ENCODE results near the gene PDGFRB.

Gene PDGFRB

DNA sequence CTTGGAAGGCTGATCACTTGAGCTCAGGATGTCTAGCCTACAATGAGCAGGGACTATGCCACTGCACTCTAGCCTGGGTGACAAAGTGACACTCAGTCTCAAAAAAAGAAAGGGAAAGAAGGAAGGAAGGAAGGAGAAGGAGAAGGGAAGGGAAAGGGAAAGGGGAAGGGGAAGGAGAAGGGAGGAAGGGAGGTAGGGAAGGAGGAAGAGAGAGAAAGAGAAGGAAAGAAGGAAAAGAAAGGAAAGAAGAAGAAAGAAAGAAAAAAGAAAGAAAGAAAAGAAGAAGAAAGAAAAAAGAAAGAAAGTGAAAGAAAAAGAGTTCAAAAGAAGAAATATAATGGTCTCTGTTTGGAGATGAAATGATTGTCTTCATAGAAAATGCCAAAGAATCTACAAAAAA lies 58.5 kb downstream of the PDGFRB start:
- no peak overlapping the region for H2BK15ac ChIP-seq (ENCODE audit: low read length)
- no peak overlapping the region for H2BK5ac ChIP-seq (ENCODE audit: low read length)
- H3K4me1 ChIP-seq (ENCODE audit: control insufficient read depth in 2 of 2, insufficient read depth in 1 of 2, low read depth in 1 of 2, low read length in 2 of 2), result no peaks in the 10 kb centered on the region
- H3K4me2 ChIP-seq (ENCODE audit: insufficient read depth, low read length, poor library complexity, severe bottlenecking), result no peak overlapping the region
- no peaks in the 10 kb centered on the region for H3K36me3 ChIP-seq (replicated peaks in 1 of 2; ENCODE audit: control insufficient read depth in 2 of 2, insufficient read depth in 2 of 2, low read length in 2 of 2)
- H3K4ac ChIP-seq (ENCODE audit: low read length), result no peak overlapping the region
- no peak overlapping the region for H4K91ac ChIP-seq (ENCODE audit: low read depth, low read length, poor library complexity)
- no peak overlapping the region for H3K23ac ChIP-seq (ENCODE audit: low read depth, low read length, poor library complexity)
- H2AK5ac ChIP-seq (ENCODE audit: low read depth, low read length), result no peak overlapping the region
- no peak overlapping the region for H3K9ac ChIP-seq (ENCODE audit: low read depth, low read length, poor library complexity)
- H2AFZ ChIP-seq (ENCODE audit: low read length), result no peak overlapping the region
- no peak overlapping the region for H2BK12ac ChIP-seq (ENCODE audit: low read length)
- no peak overlapping the region for H3K27ac ChIP-seq (replicated peaks; ENCODE audit: low read length)
- no peaks in the 10 kb centered on the region for H3K79me1 ChIP-seq (ENCODE audit: low read depth, low read length)
- no peak overlapping the region for H3K4me3 ChIP-seq (ENCODE audit: low read length in 2 of 2)
- no peak overlapping the region for H3K18ac ChIP-seq (ENCODE audit: low read length)
- H3K14ac ChIP-seq (ENCODE audit: low read length), result no peak overlapping the region
- DNase-seq (ENCODE audit: low spot score), result no peak
- H3K9me3 ChIP-seq (replicated peaks in 1 of 2; ENCODE audit: control insufficient read depth in 2 of 2, insufficient read depth in 1 of 2, low read depth in 1 of 2, low read length in 2 of 2), result peaks cover 0 to 2% of the 10 kb centered on the region in 2 donors
- peaks cover 0 to 7% (median 1%) of the 10 kb centered on the region in 3 experiments for H3K27me3 ChIP-seq (ENCODE audit: control insufficient read depth in 3 of 3, insufficient read depth in 3 of 3, low read depth in 1 of 3, low read length in 3 of 3)
- no peak overlapping the region for H4K8ac ChIP-seq (ENCODE audit: low read depth, low read length)
- H2BK120ac ChIP-seq (ENCODE audit: low read depth, low read length), result no peak overlapping the region

- no CpG with 5 or more reads among the region's 3 CpGs for WGBS, 2 donors (ENCODE audit: extremely low coverage in 2 of 2, insufficient read length in 2 of 2, insufficient replicate concordance in 1 of 2)
- Histone ChIP-seq H2AFZ (ENCODE audit: low read length) (no peak overlapping the region), H3K27ac (replicated peaks; ENCODE audit: low read length) (no peak overlapping the region), H3K9ac (ENCODE audit: low read depth, low read length, poor library complexity) (no peak overlapping the region), H2BK120ac (ENCODE audit: low read depth, low read length) (no peak overlapping the region), H3K9me3 (replicated peaks in 1 of 2; ENCODE audit: control insufficient read depth in 2 of 2, insufficient read depth in 1 of 2, low read depth in 1 of 2, low read length in 2 of 2) (no peaks in the 10 kb centered on the region), H3K4ac (ENCODE audit: low read length) (no peak overlapping the region), H4K8ac (ENCODE audit: low read depth, low read length) (no peak overlapping the region), H3K36me3 (replicated peaks in 1 of 2; ENCODE audit: control insufficient read depth in 2 of 2, insufficient read depth in 2 of 2, low read length in 2 of 2) (no peaks in the 10 kb centered on the region), H2BK5ac (ENCODE audit: low read length) (no peak overlapping the region), H2AK5ac (ENCODE audit: low read depth, low read length) (no peak overlapping the region), H3K23ac (ENCODE audit: low read depth, low read length, poor library complexity) (no peak overlapping the region), H3K27me3 (ENCODE audit: control insufficient read depth in 3 of 3, insufficient read depth in 3 of 3, low read depth in 1 of 3, low read length in 3 of 3) (peaks cover 0 to 20% (median 0%) of the 10 kb centered on the region in 3 experiments), H3K4me1 (ENCODE audit: control insufficient read depth in 2 of 2, insufficient read depth in 1 of 2, low read depth in 1 of 2, low read length in 2 of 2) (no peaks in the 10 kb centered on the region), H3K14ac (ENCODE audit: low read length) (no peak overlapping the region), H4K91ac (ENCODE audit: low read depth, low read length, poor library complexity) (no peak overlapping the region), H2BK12ac (ENCODE audit: low read length) (no peak overlapping the region), H3K18ac (ENCODE audit: low read length) (no peak overlapping the region), H2BK15ac (ENCODE audit: low read length) (no peak overlapping the region), H3K79me1 (ENCODE audit: low read depth, low read length) (no peaks in the 10 kb centered on the region), H3K4me2 (ENCODE audit: insufficient read depth, low read length, poor library complexity, severe bottlenecking) (no peak overlapping the region), H3K4me3 (ENCODE audit: low read length in 2 of 2) (no peak overlapping the region)
- no peak for DNase-seq (ENCODE audit: low spot score)
Observed at GRCh38 chr5:150092159-150092787, 63.4 kb downstream of the PDGFRB start.

DNA sequence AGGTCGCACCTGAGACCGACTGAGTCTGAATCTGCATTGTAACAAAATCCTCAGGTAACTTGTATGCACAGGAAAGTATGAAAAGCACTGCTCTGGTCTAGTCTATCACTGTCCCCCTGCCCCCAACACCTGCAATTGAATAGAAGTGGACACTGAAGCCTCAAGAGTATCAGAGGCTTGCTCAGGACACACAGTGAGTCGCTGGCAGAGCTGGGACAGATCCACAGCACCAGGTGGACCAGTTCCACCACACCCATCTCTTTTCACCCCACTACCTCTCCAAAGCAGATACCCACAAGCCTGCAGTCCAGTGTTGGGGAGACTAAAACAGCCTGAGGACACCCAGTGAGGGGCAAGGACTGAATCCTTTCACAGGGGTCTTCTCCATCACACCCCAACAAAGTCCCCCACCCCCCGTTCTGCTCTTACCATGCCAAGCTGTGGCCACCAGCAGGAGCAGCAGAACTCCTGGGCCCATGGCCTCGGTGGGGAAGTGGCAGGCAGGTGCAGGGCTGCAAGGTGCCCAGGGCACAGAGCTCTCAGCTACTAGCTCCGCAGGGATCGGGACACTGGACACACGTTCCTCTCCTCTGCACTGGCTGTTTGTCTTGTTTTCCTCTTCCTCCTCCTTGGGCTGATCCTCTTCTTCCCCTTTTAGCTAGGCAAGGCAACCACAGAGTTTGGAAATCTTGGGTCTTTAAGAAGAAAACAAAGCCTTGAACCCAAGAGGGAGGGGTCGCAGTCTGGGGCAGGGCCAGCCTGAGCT lies 69.5 kb downstream of the PDGFRB start, which contains the start of gene CSF1R:
Gene CSF1R, minus strand, starts transcription at position 605 of the 766 bp plus-strand sequence. Its CDS starts 127 bp downstream, at position 478.
- no CpG with 5 or more reads among the region's 9 CpGs for WGBS, 2 donors (ENCODE audit: extremely low coverage in 2 of 2, insufficient read length in 2 of 2, insufficient replicate concordance in 1 of 2)
- peaks cover 11 to 13% of the 10 kb centered on the region in 2 donors for H3K4me1 ChIP-seq (ENCODE audit: control insufficient read depth in 2 of 2, insufficient read depth in 1 of 2, low read depth in 1 of 2, low read length in 2 of 2)
- no peak within 1 kb of the TSS for H3K14ac ChIP-seq (ENCODE audit: low read length)

DNA sequence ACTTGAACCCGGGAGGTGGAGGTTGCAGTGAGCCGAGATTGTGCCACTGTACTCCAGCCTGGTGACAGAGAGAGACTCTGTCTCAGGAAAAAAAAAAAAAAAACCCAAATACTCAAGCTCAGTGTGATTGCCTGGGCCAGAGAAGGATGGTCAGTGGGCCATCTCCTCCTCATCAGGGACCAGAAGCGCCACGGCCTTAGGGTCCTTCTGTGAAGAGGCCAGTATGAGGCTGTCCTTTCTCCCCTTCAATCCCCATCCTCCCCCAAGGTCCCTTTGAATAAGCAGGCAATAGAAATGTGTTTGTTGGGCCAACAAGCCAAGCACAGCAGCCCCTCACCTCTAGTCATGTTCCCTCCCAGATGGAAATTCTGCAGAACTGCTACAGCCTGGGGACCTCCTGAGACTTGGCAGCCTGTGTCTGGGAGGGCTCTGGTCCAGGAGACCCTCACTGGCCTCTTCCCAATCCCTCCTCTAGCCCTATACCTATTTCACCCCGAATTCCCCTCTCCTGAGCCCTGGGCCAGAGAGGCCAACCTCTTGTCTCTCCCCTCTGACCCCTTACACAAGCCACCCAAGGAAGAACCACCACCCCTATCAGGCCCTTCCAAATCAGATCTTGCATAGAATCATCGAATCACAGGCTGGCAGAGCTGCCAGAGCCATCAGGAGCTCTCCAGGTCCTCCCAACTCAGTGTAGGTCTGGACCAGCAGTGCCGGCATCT lies 70.3 kb downstream of the PDGFRB start:
- Histone ChIP-seq H3K79me1 (ENCODE audit: low read depth, low read length) (no peaks in the 10 kb centered on the region), H3K27ac (replicated peaks; ENCODE audit: low read length) (no peak overlapping the region), H3K4me1 (ENCODE audit: control insufficient read depth in 2 of 2, insufficient read depth in 1 of 2, low read depth in 1 of 2, low read length in 2 of 2) (peaks cover 11 to 15% of the 10 kb centered on the region in 2 donors), H3K36me3 (replicated peaks in 1 of 2; ENCODE audit: control insufficient read depth in 2 of 2, insufficient read depth in 2 of 2, low read length in 2 of 2) (no peaks in the 10 kb centered on the region), H4K91ac (ENCODE audit: low read depth, low read length, poor library complexity) (no peak overlapping the region), H2BK12ac (ENCODE audit: low read length) (no peak overlapping the region), H2BK5ac (ENCODE audit: low read length) (no peak overlapping the region), H2BK120ac (ENCODE audit: low read depth, low read length) (no peak overlapping the region), H3K9ac (ENCODE audit: low read depth, low read length, poor library complexity) (no peak overlapping the region), H2AK5ac (ENCODE audit: low read depth, low read length) (no peak overlapping the region), H3K4ac (ENCODE audit: low read length) (no peak overlapping the region), H2AFZ (ENCODE audit: low read length) (no peak overlapping the region), H3K27me3 (ENCODE audit: control insufficient read depth in 3 of 3, insufficient read depth in 3 of 3, low read depth in 1 of 3, low read length in 3 of 3) (peaks cover 0 to 36% (median 2%) of the 10 kb centered on the region in 3 experiments), H3K18ac (ENCODE audit: low read length) (no peak overlapping the region), H3K9me3 (replicated peaks in 1 of 2; ENCODE audit: control insufficient read depth in 2 of 2, insufficient read depth in 1 of 2, low read depth in 1 of 2, low read length in 2 of 2) (no peaks in the 10 kb centered on the region), H3K14ac (ENCODE audit: low read length) (no peak overlapping the region), H3K4me3 (ENCODE audit: low read length in 2 of 2) (no peak overlapping the region), H2BK15ac (ENCODE audit: low read length) (no peak overlapping the region), H3K23ac (ENCODE audit: low read depth, low read length, poor library complexity) (no peak overlapping the region), H4K8ac (ENCODE audit: low read depth, low read length) (no peak overlapping the region), H3K4me2 (ENCODE audit: insufficient read depth, low read length, poor library complexity, severe bottlenecking) (no peak overlapping the region)
- DNase-seq (ENCODE audit: low spot score), result no peak
- WGBS, 2 donors (ENCODE audit: extremely low coverage in 2 of 2, insufficient read length in 2 of 2, insufficient replicate concordance in 1 of 2), result no CpG with 5 or more reads among the region's 7 CpGs

More for the DNA sequence above, 69.5 kb downstream of the PDGFRB start, which contains the start of gene CSF1R:
- H3K27ac ChIP-seq (replicated peaks; ENCODE audit: low read length), result no peak within 1 kb of the TSS
- H3K79me1 ChIP-seq (ENCODE audit: low read depth, low read length), result no peaks in the 10 kb centered on the region
- H3K27me3 ChIP-seq (ENCODE audit: control insufficient read depth in 3 of 3, insufficient read depth in 3 of 3, low read depth in 1 of 3, low read length in 3 of 3), result peaks cover 0 to 40% (median 2%) of the 10 kb centered on the region in 3 experiments
- peak within 1 kb of the TSS; percentile 87 for H2AK5ac ChIP-seq (ENCODE audit: low read depth, low read length)
- no peak within 1 kb of the TSS for H3K23ac ChIP-seq (ENCODE audit: low read depth, low read length, poor library complexity)
- no peak within 1 kb of the TSS for H2BK12ac ChIP-seq (ENCODE audit: low read length)
- no peaks in the 10 kb centered on the region for H3K9me3 ChIP-seq (replicated peaks in 1 of 2; ENCODE audit: control insufficient read depth in 2 of 2, insufficient read depth in 1 of 2, low read depth in 1 of 2, low read length in 2 of 2)
- H2BK5ac ChIP-seq (ENCODE audit: low read length), result no peak within 1 kb of the TSS
- no peak within 1 kb of the TSS for H2BK120ac ChIP-seq (ENCODE audit: low read depth, low read length)
- H3K18ac ChIP-seq (ENCODE audit: low read length), result peak within 1 kb of the TSS; percentile 67
- no peak within 1 kb of the TSS for H3K9ac ChIP-seq (ENCODE audit: low read depth, low read length, poor library complexity)
- H2BK15ac ChIP-seq (ENCODE audit: low read length), result no peak within 1 kb of the TSS
- no peak within 1 kb of the TSS for H3K4me3 ChIP-seq (ENCODE audit: low read length in 2 of 2)
- no peak within 1 kb of the TSS for H3K4ac ChIP-seq (ENCODE audit: low read length)
- no peaks in the 10 kb centered on the region for H3K36me3 ChIP-seq (replicated peaks in 1 of 2; ENCODE audit: control insufficient read depth in 2 of 2, insufficient read depth in 2 of 2, low read length in 2 of 2)
- H2AFZ ChIP-seq (ENCODE audit: low read length), result no peak within 1 kb of the TSS
- H3K4me2 ChIP-seq (ENCODE audit: insufficient read depth, low read length, poor library complexity, severe bottlenecking), result no peak within 1 kb of the TSS
- peak within 1 kb of the TSS; percentile 79 for H4K91ac ChIP-seq (ENCODE audit: low read depth, low read length, poor library complexity)
- no peak for DNase-seq (ENCODE audit: low spot score)
- H4K8ac ChIP-seq (ENCODE audit: low read depth, low read length), result no peak within 1 kb of the TSS

All from neuronal stem cell (in vitro differentiated cells).